ENCODE data around the gene AIF1L.

AIF1L gene

DNA sequence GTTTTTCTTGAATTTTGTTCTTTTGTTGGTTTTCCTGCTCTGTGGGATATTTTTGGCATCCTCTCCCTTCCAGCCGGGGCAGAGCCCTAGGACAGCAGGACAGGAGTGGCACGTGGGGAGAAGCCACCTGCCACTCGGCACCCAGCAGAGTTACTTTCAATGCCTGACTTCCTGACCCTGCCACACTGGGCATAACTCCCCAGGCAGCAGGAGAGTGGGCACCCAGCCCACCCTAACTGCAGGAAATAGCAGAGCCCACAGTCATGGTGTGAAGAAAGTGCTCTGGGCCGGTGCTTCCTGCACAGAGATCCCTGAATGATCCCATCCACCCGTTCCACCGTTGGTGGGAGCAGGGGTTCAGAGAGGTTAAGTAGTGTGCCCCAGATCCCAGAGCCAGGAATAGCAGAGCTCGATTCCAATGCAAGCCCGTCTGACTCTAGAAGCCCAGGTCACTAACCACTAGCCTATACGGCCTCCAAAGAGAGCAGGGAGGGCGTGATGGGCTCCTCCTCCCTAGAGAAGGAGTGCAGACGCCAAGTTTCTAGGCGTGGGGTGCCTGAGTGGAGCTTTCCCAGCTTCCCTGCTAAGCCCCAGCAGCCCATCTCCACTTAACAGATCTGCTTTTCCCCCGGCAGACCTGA, 20.9 kb downstream of the AIF1L start:
- Histone ChIP-seq H3K4me3 (no peak overlapping the region), H3K27ac (peak overlapping the region in 1 of 2 donors; percentile 41)
- TF ChIP-seq, protein P1, sequence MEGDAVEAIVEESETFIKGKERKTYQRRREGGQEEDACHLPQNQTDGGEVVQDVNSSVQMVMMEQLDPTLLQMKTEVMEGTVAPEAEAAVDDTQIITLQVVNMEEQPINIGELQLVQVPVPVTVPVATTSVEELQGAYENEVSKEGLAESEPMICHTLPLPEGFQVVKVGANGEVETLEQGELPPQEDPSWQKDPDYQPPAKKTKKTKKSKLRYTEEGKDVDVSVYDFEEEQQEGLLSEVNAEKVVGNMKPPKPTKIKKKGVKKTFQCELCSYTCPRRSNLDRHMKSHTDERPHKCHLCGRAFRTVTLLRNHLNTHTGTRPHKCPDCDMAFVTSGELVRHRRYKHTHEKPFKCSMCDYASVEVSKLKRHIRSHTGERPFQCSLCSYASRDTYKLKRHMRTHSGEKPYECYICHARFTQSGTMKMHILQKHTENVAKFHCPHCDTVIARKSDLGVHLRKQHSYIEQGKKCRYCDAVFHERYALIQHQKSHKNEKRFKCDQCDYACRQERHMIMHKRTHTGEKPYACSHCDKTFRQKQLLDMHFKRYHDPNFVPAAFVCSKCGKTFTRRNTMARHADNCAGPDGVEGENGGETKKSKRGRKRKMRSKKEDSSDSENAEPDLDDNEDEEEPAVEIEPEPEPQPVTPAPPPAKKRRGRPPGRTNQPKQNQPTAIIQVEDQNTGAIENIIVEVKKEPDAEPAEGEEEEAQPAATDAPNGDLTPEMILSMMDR (IDR thresholded peaks at IDR 0.05): no peak
- no peak for DNase-seq (ENCODE audit: low spot score)

DNA sequence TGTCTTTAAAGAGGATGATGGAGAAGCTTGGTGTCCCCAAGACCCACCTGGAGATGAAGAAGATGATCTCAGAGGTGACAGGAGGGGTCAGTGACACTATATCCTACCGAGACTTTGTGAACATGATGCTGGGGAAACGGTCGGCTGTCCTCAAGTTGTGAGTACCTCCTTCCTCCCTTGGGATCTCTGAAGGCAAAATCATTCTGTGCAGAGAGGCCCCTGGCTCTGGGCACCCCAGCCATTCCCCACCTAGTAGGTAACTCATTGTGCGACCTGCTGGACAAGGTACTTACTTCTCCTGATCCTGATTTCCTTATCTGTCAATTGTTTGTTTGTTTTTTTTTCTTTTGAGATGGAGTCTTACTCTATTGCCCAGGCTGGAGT, 21.4 kb downstream of the AIF1L start:
- peak overlapping the region in 1 of 2 donors; percentile 41 for H3K27ac ChIP-seq
- DNase-seq (ENCODE audit: low spot score): no peak
- TF ChIP-seq, protein P1 (IDR thresholded peaks at IDR 0.05): no peak

DNA sequence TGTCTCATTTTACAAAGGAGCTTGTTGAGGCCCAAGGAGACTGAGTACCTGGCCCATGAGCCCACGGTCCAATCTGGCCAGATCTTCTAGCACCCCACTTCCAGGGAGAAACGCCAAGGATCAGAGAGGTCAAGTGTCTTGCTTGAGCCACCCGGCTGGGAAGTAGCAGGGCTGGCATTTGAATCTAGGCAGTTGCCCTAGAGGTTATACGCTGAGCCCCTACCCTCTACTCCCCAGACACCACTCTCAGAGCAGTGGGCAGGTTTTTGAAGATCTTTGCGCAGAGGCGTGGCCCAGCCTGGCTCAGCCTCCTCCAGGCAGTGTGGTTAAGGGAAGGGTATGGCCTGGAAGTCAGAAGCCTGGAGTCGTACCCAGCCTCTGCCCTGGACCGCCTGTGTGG, 23.3 kb downstream of the AIF1L start:
- H3K4me3 ChIP-seq: no peak overlapping the region
- no peak for DNase-seq (ENCODE audit: low spot score)
- H3K27ac ChIP-seq: no peak overlapping the region
- TF ChIP-seq, protein P1 (IDR thresholded peaks at IDR 0.05): no peak

More for the DNA sequence above, 21.4 kb downstream of the AIF1L start:
- no peak overlapping the region for H3K4me3 ChIP-seq

DNA sequence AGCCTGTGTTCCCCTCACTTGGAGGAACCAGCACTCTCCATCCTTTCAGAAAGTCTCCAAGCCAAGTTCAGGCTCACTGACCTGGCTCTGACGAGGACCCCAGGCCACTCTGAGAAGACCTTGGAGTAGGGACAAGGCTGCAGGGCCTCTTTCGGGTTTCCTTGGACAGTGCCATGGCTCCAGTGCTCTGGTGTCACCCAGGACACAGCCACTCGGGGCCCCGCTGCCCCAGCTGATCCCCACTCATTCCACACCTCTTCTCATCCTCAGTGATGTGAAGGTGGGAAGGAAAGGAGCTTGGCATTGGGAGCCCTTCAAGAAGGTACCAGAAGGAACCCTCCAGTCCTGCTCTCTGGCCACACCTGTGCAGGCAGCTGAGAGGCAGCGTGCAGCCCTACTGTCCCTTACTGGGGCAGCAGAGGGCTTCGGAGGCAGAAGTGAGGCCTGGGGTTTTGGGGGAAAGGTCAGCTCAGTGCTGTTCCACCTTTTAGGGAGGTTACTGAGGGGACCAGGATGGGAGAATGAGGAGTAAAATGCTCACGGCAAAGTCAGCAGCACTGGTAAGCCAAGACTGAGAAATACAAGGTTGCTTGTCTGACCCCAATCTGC, 24.4 kb downstream of the AIF1L start:
- H3K27ac ChIP-seq: no peak overlapping the region
- DNase-seq (ENCODE audit: low spot score): no peak
- H3K4me3 ChIP-seq: no peak overlapping the region
- TF ChIP-seq, protein P1 (IDR thresholded peaks at IDR 0.05): no peak

DNA sequence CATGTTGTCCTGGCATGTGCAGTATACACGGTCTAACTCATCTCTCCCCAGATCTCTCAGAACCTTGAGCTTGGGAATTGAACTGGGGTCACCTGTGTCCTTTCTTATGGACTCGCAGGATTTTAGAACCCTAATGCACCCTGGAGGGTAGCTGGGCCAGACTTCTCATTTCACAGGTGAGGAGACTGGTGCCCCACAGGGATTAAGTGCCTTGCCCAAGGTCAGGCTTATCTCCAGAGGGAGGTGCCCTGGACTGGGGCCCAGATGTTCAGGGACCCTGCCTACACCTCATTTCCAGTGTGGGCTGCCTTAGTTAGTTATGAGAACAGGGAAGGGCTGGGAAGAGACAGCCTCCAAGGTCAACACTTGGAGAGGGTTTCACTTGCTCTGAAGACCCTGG, 25.0 kb downstream of the AIF1L start:
- TF ChIP-seq, protein P1 (IDR thresholded peaks at IDR 0.05): no peak
- no peak overlapping the region for H3K4me3 ChIP-seq
- DNase-seq (ENCODE audit: low spot score): no peak
- H3K27ac ChIP-seq: no peak overlapping the region

DNA sequence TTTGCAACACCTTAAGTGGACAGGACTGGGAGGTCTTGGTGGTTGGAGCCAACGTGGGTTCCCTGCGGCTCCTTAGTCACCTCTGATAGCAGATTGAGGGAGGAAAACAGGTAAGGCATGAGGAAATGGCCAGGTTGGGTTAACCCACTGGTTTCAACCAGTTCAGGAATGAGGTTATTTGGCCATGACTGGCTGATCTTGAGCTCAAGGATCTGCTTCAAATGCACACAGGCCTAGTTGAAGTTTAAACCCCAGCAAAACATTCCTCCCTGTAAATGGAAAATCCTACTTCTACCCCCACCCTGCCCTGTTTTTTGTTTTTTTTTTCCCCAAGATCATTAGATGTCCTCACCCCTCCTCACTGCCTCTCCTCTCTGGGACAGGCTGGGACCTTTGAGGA, 25.8 kb downstream of the AIF1L start:
- no peak overlapping the region for H3K27ac ChIP-seq

DNA sequence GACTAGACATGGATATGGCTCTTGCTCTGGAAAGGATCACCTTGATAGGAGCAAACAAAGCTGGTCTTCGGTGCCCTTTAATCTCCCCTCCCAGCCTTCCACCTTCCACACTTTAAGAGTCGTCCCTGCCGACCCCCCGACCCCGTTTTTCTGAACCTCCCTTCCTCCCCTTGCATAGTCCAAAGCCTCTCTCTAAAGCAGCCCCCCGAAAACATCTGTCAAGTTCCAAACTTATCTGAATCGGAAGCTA, 28.6 kb downstream of the AIF1L start:
- H3K27ac ChIP-seq: peak overlapping the region; percentile 76 to 90
- DNase-seq (ENCODE audit: low spot score): no peak
- TF ChIP-seq, protein P1 (IDR thresholded peaks at IDR 0.05): no peak
- peak overlapping the region; percentile 92 for H3K4me3 ChIP-seq

More for the DNA sequence above, 25.8 kb downstream of the AIF1L start:
- H3K4me3 ChIP-seq: no peak overlapping the region
- TF ChIP-seq, protein P1 (IDR thresholded peaks at IDR 0.05): no peak
- no peak for DNase-seq (ENCODE audit: low spot score)

All from coronary artery (tissue), 2 donors.